ENCODE data around the gene S100A5.

DNA sequence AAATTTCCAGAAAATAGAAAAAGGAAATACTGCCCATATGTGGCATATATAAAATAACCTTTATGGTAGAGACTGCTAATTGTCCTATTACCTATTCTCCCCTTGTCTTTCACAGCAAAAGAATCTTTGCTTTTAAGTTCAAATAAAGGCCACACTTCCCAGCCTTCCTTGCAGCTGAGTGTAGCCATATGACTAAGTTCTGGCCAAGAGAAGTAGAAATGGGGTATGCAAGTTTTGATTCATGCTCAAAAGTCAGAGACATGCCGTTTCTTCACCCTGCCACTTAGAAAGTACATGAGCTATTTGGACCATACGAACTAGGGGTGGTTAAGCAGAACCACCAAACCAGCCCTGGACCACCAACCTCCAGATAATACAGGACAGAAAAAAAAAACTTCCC lies 43.2 kb upstream of the S100A5 start:
- TF ChIP-seq, protein P1, sequence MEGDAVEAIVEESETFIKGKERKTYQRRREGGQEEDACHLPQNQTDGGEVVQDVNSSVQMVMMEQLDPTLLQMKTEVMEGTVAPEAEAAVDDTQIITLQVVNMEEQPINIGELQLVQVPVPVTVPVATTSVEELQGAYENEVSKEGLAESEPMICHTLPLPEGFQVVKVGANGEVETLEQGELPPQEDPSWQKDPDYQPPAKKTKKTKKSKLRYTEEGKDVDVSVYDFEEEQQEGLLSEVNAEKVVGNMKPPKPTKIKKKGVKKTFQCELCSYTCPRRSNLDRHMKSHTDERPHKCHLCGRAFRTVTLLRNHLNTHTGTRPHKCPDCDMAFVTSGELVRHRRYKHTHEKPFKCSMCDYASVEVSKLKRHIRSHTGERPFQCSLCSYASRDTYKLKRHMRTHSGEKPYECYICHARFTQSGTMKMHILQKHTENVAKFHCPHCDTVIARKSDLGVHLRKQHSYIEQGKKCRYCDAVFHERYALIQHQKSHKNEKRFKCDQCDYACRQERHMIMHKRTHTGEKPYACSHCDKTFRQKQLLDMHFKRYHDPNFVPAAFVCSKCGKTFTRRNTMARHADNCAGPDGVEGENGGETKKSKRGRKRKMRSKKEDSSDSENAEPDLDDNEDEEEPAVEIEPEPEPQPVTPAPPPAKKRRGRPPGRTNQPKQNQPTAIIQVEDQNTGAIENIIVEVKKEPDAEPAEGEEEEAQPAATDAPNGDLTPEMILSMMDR (IDR thresholded peaks at IDR 0.05 in 2 of 3, conservative IDR thresholded peaks at IDR 0.05 in 1 of 3; ENCODE audit: control insufficient read depth in 2 of 3, extremely low read depth in 1 of 3, insufficient read depth in 1 of 3, low read depth in 3 of 3, low read length in 3 of 3) = no peak
- TF ChIP-seq, protein P2, sequence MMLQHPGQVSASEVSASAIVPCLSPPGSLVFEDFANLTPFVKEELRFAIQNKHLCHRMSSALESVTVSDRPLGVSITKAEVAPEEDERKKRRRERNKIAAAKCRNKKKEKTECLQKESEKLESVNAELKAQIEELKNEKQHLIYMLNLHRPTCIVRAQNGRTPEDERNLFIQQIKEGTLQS (IDR thresholded peaks at IDR 0.05; ENCODE audit: borderline replicate concordance, extremely low read depth, low read depth, low read length) = no peak
- TF ChIP-seq NFYB (IDR thresholded peaks at IDR 0.05; ENCODE audit: insufficient read depth, low read depth, low read length) (no peak), TCF12 (IDR thresholded peaks at IDR 0.05; ENCODE audit: low read depth, low read length) (no peak), POLR2A (IDR thresholded peaks at IDR 0.05; ENCODE audit: low read depth, low read length) (no peak), RB1 (IDR thresholded peaks at IDR 0.05; ENCODE audit: borderline replicate concordance) (no peak), SPI1 (IDR thresholded peaks at IDR 0.05; ENCODE audit: borderline replicate concordance, insufficient read depth, low read depth, low read length) (no peak)
- TF ChIP-seq, protein P3, sequence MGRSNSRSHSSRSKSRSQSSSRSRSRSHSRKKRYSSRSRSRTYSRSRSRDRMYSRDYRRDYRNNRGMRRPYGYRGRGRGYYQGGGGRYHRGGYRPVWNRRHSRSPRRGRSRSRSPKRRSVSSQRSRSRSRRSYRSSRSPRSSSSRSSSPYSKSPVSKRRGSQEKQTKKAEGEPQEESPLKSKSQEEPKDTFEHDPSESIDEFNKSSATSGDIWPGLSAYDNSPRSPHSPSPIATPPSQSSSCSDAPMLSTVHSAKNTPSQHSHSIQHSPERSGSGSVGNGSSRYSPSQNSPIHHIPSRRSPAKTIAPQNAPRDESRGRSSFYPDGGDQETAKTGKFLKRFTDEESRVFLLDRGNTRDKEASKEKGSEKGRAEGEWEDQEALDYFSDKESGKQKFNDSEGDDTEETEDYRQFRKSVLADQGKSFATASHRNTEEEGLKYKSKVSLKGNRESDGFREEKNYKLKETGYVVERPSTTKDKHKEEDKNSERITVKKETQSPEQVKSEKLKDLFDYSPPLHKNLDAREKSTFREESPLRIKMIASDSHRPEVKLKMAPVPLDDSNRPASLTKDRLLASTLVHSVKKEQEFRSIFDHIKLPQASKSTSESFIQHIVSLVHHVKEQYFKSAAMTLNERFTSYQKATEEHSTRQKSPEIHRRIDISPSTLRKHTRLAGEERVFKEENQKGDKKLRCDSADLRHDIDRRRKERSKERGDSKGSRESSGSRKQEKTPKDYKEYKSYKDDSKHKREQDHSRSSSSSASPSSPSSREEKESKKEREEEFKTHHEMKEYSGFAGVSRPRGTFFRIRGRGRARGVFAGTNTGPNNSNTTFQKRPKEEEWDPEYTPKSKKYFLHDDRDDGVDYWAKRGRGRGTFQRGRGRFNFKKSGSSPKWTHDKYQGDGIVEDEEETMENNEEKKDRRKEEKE (IDR thresholded peaks at IDR 0.05) = no peak
- TF ChIP-seq, protein P4, sequence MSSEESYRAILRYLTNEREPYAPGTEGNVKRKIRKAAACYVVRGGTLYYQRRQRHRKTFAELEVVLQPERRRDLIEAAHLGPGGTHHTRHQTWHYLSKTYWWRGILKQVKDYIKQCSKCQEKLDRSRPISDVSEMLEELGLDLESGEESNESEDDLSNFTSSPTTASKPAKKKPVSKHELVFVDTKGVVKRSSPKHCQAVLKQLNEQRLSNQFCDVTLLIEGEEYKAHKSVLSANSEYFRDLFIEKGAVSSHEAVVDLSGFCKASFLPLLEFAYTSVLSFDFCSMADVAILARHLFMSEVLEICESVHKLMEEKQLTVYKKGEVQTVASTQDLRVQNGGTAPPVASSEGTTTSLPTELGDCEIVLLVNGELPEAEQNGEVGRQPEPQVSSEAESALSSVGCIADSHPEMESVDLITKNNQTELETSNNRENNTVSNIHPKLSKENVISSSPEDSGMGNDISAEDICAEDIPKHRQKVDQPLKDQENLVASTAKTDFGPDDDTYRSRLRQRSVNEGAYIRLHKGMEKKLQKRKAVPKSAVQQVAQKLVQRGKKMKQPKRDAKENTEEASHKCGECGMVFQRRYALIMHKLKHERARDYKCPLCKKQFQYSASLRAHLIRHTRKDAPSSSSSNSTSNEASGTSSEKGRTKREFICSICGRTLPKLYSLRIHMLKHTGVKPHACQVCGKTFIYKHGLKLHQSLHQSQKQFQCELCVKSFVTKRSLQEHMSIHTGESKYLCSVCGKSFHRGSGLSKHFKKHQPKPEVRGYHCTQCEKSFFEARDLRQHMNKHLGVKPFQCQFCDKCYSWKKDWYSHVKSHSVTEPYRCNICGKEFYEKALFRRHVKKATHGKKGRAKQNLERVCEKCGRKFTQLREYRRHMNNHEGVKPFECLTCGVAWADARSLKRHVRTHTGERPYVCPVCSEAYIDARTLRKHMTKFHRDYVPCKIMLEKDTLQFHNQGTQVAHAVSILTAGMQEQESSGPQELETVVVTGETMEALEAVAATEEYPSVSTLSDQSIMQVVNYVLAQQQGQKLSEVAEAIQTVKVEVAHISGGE (CRISPR knock-in tag; IDR thresholded peaks at IDR 0.05) = no peak
- TF ChIP-seq, protein P5, sequence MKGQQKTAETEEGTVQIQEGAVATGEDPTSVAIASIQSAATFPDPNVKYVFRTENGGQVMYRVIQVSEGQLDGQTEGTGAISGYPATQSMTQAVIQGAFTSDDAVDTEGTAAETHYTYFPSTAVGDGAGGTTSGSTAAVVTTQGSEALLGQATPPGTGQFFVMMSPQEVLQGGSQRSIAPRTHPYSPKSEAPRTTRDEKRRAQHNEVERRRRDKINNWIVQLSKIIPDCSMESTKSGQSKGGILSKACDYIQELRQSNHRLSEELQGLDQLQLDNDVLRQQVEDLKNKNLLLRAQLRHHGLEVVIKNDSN (IDR thresholded peaks at IDR 0.05; ENCODE audit: borderline replicate concordance, extremely low read length, insufficient read depth, low read depth, low read length) = no peak

Measured in GM12878 (cell line).